Brain microvascular endothelial cell (primary cell): ENCODE data around the gene TGM6.

Experiments
- DNase-seq: peaks from one replicate; pipeline ENCODE4 v3.0.0-alpha.2; 2020
- H3K27ac ChIP-seq: fragments of 250-450 bp; sonication (Bioruptor Pico); 2 replicates; pipeline ENCODE4 v1.5.1; 2020; ENCODE audit warnings: mild to moderate bottlenecking, moderate library complexity
- H3K27me3 ChIP-seq: fragments of 250-450 bp; sonication (Bioruptor Pico); replicated peaks from 2 replicates; pipeline ENCODE4 v1.5.1; 2020; ENCODE audit warnings: mild to moderate bottlenecking
- H3K36me3 ChIP-seq: fragments of 250-450 bp; sonication (Bioruptor Pico); replicated peaks from 2 replicates; pipeline ENCODE4 v1.5.1; 2020; ENCODE audit warnings: mild to moderate bottlenecking
- H3K4me3 ChIP-seq: 2 replicates; pipeline ENCODE4 v1.5.1; 2011; ENCODE audit warnings: low read depth, mild to moderate bottlenecking, control low read depth, low read length, moderate library complexity
- CTCF ChIP-seq: IDR thresholded peaks from 2 replicates; pipeline ENCODE4 v1.5.1; 2011; ENCODE audit warnings: low read depth, mild to moderate bottlenecking, moderate library complexity, low read length, control low read depth, inconsistent platforms; ENCODE audit errors: missing control alignments
- in situ Hi-C: cut with HindIII; loops from 2 replicates; pipeline ENCODE4 v1.10.0; 2017; ENCODE audit warnings: low sequenced_read_pairs, low pct_ligation_motif_present

The TGM6 gene

DNA sequence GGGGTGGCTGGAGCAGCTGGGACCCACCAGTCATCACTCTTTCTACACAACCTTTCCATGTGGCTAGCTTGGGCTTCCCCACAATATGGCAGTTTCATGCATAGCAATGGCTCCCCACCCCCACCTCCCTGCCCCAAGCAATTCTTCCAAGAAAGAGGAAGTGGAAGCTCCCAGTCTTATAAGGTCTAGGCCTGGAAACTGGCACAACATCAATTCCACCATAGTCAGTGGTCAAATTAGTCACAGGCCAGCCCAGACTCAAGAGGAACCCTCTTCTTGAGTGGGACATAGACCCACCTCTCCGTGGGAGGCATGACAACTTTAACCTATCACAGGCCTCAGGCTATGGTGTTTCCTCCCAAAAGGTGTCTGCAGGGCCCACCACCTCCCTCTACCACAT lies 17.7 kb downstream of the TGM6 start:
- TF ChIP-seq CTCF, result no peak
- H3K27ac ChIP-seq, result no peak overlapping the region
- no peaks in the 10 kb centered on the region for H3K27me3 ChIP-seq
- no peak overlapping the region for H3K4me3 ChIP-seq
- in situ Hi-C loops, result no loop called here
- no peaks in the 10 kb centered on the region for H3K36me3 ChIP-seq
- no peak for DNase-seq

- H3K4me3 ChIP-seq, result no peak overlapping the region
- no peaks in the 10 kb centered on the region for H3K36me3 ChIP-seq
- no peak for DNase-seq
- no peak overlapping the region for H3K27ac ChIP-seq
- no peaks in the 10 kb centered on the region for H3K27me3 ChIP-seq
- in situ Hi-C loops, result no loop called here
- no peak for TF ChIP-seq CTCF
These were observed 18.7 kb downstream of the TGM6 start for GRCh38 chr20:2399390-2399789.

GRCh38 chr20:2400290-2400689 lies 19.6 kb downstream of the TGM6 start:
- H3K27me3 ChIP-seq, result no peaks in the 10 kb centered on the region
- in situ Hi-C loops, result no loop called here
- H3K27ac ChIP-seq, result no peak overlapping the region
- no peak overlapping the region for H3K4me3 ChIP-seq
- H3K36me3 ChIP-seq, result no peaks in the 10 kb centered on the region
- no peak for TF ChIP-seq CTCF
- no peak for DNase-seq

DNA sequence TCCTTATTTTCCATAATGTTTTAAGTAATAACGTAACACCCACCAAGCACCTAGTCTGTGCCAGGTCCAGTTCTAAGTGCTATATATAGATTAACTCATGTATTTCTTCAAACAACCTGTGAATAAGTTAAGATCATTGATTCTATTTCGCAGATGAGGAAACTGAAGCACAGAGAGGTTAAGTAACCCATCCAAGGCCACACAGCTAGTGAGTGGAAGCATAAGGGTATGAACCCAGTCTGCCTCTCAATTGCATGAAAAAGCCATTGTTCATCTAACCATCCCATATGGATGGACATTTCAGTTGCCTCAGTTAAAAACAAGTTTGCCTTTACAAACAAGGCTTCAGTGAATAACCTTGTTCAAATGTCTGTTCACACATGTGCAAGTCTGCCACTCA lies 20.8 kb downstream of the TGM6 start:
- TF ChIP-seq CTCF, result no peak
- H3K4me3 ChIP-seq, result no peak overlapping the region
- in situ Hi-C loops, result no loop called here
- H3K36me3 ChIP-seq, result no peaks in the 10 kb centered on the region
- H3K27me3 ChIP-seq, result no peaks in the 10 kb centered on the region
- no peak for DNase-seq
- no peak overlapping the region for H3K27ac ChIP-seq

DNA sequence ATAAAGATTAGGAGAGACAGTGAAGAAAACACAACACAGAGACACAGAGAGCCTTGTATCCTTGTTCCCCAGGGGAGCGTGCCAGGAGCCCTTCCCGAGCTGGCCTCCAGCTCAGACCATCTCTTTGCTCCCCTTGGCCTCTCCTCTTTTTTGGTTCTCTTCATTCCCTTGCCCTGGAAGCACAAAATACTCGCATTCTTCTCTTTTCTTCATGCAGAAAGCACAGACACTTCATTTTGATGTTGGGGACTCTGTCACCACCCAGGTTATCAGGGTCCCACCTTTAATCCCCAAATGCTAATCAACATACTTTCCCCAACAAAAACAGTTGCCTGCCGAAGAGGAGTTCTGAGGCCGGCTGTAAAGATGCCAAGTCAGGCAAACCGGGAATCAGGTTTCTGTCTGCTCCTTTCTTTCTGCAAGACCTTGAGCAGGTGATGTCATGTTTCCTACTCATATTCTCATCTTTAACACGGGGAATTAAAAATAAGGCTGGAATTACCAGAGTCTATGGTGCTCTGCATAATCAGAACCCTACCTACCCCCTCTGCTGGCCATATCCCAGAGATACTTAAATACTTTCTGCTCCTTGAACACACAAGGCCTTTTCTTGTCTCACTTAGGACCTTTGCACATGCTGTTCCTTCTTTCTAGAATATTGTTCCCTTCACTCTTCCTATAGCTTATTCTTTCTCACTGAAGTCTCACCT lies 21.7 kb downstream of the TGM6 start:
- Histone ChIP-seq H3K27ac (no peak overlapping the region), H3K4me3 (no peak overlapping the region), H3K36me3 (no peaks in the 10 kb centered on the region), H3K27me3 (no peaks in the 10 kb centered on the region)
- TF ChIP-seq CTCF, result peak; percentile 43
- DNase-seq, result peak; percentile 62
- in situ Hi-C loops, result no loop called here
